Measurements from ENCODE around the gene MAD1L1.
"Not testable (repeated sequence)": the region's sequence is repeated elsewhere in the genome, so short reads cannot be mapped to it uniquely, and the experiment has no call there.

MAD1L1 gene

GRCh38 chr7:2164646-2165045 is 68.1 kb downstream of the MAD1L1 start:
- Histone ChIP-seq H3K4me1 (ENCODE audit: control insufficient read depth in 5 of 5, insufficient read depth in 5 of 5, low read length in 5 of 5) (peaks cover 0 to 19% (median 10%) of the 10 kb centered on the region in 5 donors), H3K27me3 (ENCODE audit: control insufficient read depth in 5 of 5, insufficient read depth in 4 of 5, low read length in 5 of 5) (no peaks in the 10 kb centered on the region)

GRCh38 chr7:2163600-2164555 is 68.9 kb downstream of the MAD1L1 start:
- peaks cover 0 to 13% (median 3%) of the 10 kb centered on the region in 5 donors for H3K36me3 ChIP-seq (ENCODE audit: control insufficient read depth in 5 of 5, insufficient read depth in 5 of 5, low read length in 5 of 5)
- no peak overlapping the region for H3K9ac ChIP-seq (ENCODE audit: low read length in 5 of 5)
- no peaks in the 10 kb centered on the region for H3K27me3 ChIP-seq (ENCODE audit: control insufficient read depth in 5 of 5, insufficient read depth in 4 of 5, low read length in 5 of 5)
- H3K4me3 ChIP-seq (ENCODE audit: low read depth in 1 of 5, low read length in 5 of 5), result no peak overlapping the region
- H3K4me1 ChIP-seq (ENCODE audit: control insufficient read depth in 5 of 5, insufficient read depth in 5 of 5, low read length in 5 of 5), result peaks cover 0 to 19% (median 10%) of the 10 kb centered on the region in 5 donors
- H3K9me3 ChIP-seq (ENCODE audit: control insufficient read depth in 5 of 5, low read length in 5 of 5), result no peaks in the 10 kb centered on the region
- H3K27ac ChIP-seq (ENCODE audit: low read depth, low read length), result no peak overlapping the region

More at GRCh38 chr7:2164646-2165045, 68.1 kb downstream of the MAD1L1 start:
- H3K36me3 ChIP-seq (ENCODE audit: control insufficient read depth in 5 of 5, insufficient read depth in 5 of 5, low read length in 5 of 5), result peaks cover 0 to 13% (median 4%) of the 10 kb centered on the region in 5 donors
- no peak overlapping the region for H3K9ac ChIP-seq (ENCODE audit: low read length in 5 of 5)
- no peak overlapping the region for H3K27ac ChIP-seq (ENCODE audit: low read depth, low read length)
- no peaks in the 10 kb centered on the region for H3K9me3 ChIP-seq (ENCODE audit: control insufficient read depth in 5 of 5, low read length in 5 of 5)
- no peak overlapping the region for H3K4me3 ChIP-seq (ENCODE audit: low read depth in 1 of 5, low read length in 5 of 5)

- Histone ChIP-seq H3K4me1 (ENCODE audit: control insufficient read depth in 5 of 5, insufficient read depth in 5 of 5, low read length in 5 of 5) (peaks cover 0 to 27% (median 13%) of the 10 kb centered on the region in 5 donors), H3K36me3 (ENCODE audit: control insufficient read depth in 5 of 5, insufficient read depth in 5 of 5, low read length in 5 of 5) (peaks cover 0 to 6% (median 0%) of the 10 kb centered on the region in 5 donors), H3K27ac (ENCODE audit: low read depth, low read length) (no peak overlapping the region), H3K4me3 (ENCODE audit: low read depth in 1 of 5, low read length in 5 of 5) (no peak overlapping the region), H3K9ac (ENCODE audit: low read length in 5 of 5) (no peak overlapping the region), H3K9me3 (ENCODE audit: control insufficient read depth in 5 of 5, low read length in 5 of 5) (no peaks in the 10 kb centered on the region), H3K27me3 (ENCODE audit: control insufficient read depth in 5 of 5, insufficient read depth in 4 of 5, low read length in 5 of 5) (no peaks in the 10 kb centered on the region)
Observed at GRCh38 chr7:2162959-2163358, 69.8 kb downstream of the MAD1L1 start.

- not testable (repeated sequence) for H3K36me3 ChIP-seq (ENCODE audit: control insufficient read depth in 5 of 5, insufficient read depth in 5 of 5, low read length in 5 of 5); H3K9me3 ChIP-seq (ENCODE audit: control insufficient read depth in 5 of 5, low read length in 5 of 5); H3K27me3 ChIP-seq (ENCODE audit: control insufficient read depth in 5 of 5, insufficient read depth in 4 of 5, low read length in 5 of 5); H3K9ac ChIP-seq (ENCODE audit: low read length in 5 of 5); H3K27ac ChIP-seq (ENCODE audit: low read depth, low read length); H3K4me3 ChIP-seq (ENCODE audit: low read depth in 1 of 5, low read length in 5 of 5)
- peaks cover 3 to 34% (median 20%) of the 10 kb centered on the region in 5 donors for H3K4me1 ChIP-seq (ENCODE audit: control insufficient read depth in 5 of 5, insufficient read depth in 5 of 5, low read length in 5 of 5)
Observed at GRCh38 chr7:2162004-2162902, 70.5 kb downstream of the MAD1L1 start.

GRCh38 chr7:2159176-2159520 is 73.6 kb downstream of the MAD1L1 start:
- Histone ChIP-seq H3K9ac (ENCODE audit: low read length in 5 of 5) (no peak overlapping the region), H3K27me3 (ENCODE audit: control insufficient read depth in 5 of 5, insufficient read depth in 4 of 5, low read length in 5 of 5) (no peaks in the 10 kb centered on the region), H3K9me3 (ENCODE audit: control insufficient read depth in 5 of 5, low read length in 5 of 5) (no peaks in the 10 kb centered on the region), H3K27ac (ENCODE audit: low read depth, low read length) (no peak overlapping the region), H3K4me3 (ENCODE audit: low read depth in 1 of 5, low read length in 5 of 5) (no peak overlapping the region), H3K36me3 (ENCODE audit: control insufficient read depth in 5 of 5, insufficient read depth in 5 of 5, low read length in 5 of 5) (peaks cover 0 to 4% (median 0%) of the 10 kb centered on the region in 5 donors), H3K4me1 (ENCODE audit: control insufficient read depth in 5 of 5, insufficient read depth in 5 of 5, low read length in 5 of 5) (peaks cover 5 to 22% (median 13%) of the 10 kb centered on the region in 5 donors)

GRCh38 chr7:2158331-2159175 is 74.2 kb downstream of the MAD1L1 start:
- Histone ChIP-seq H3K27me3 (ENCODE audit: control insufficient read depth in 5 of 5, insufficient read depth in 4 of 5, low read length in 5 of 5) (no peaks in the 10 kb centered on the region), H3K27ac (ENCODE audit: low read depth, low read length) (peak overlapping the region; percentile 75), H3K4me3 (ENCODE audit: low read depth in 1 of 5, low read length in 5 of 5) (no peak overlapping the region), H3K4me1 (ENCODE audit: control insufficient read depth in 5 of 5, insufficient read depth in 5 of 5, low read length in 5 of 5) (peaks cover 5 to 22% (median 13%) of the 10 kb centered on the region in 5 donors), H3K36me3 (ENCODE audit: control insufficient read depth in 5 of 5, insufficient read depth in 5 of 5, low read length in 5 of 5) (peaks cover 0 to 4% (median 0%) of the 10 kb centered on the region in 5 donors), H3K9me3 (ENCODE audit: control insufficient read depth in 5 of 5, low read length in 5 of 5) (no peaks in the 10 kb centered on the region), H3K9ac (ENCODE audit: low read length in 5 of 5) (peak overlapping the region in 1 of 5 donors; percentile 28)

- H3K4me3 ChIP-seq (ENCODE audit: low read depth in 1 of 5, low read length in 5 of 5), result peak overlapping the region in 1 of 5 donors; percentile 9
- peak overlapping the region in 1 of 5 donors; percentile 28 for H3K9ac ChIP-seq (ENCODE audit: low read length in 5 of 5)
- H3K4me1 ChIP-seq (ENCODE audit: control insufficient read depth in 5 of 5, insufficient read depth in 5 of 5, low read length in 5 of 5), result peaks cover 5 to 17% (median 13%) of the 10 kb centered on the region in 5 donors
- H3K9me3 ChIP-seq (ENCODE audit: control insufficient read depth in 5 of 5, low read length in 5 of 5), result no peaks in the 10 kb centered on the region
- H3K27ac ChIP-seq (ENCODE audit: low read depth, low read length), result peak overlapping the region; percentile 75
- H3K36me3 ChIP-seq (ENCODE audit: control insufficient read depth in 5 of 5, insufficient read depth in 5 of 5, low read length in 5 of 5), result peaks cover 0 to 4% (median 0%) of the 10 kb centered on the region in 5 donors
- no peaks in the 10 kb centered on the region for H3K27me3 ChIP-seq (ENCODE audit: control insufficient read depth in 5 of 5, insufficient read depth in 4 of 5, low read length in 5 of 5)
Observed at GRCh38 chr7:2157473-2158279, 75.1 kb downstream of the MAD1L1 start.

- Histone ChIP-seq H3K27me3 (ENCODE audit: control insufficient read depth in 5 of 5, insufficient read depth in 4 of 5, low read length in 5 of 5) (no peaks in the 10 kb centered on the region), H3K36me3 (ENCODE audit: control insufficient read depth in 5 of 5, insufficient read depth in 5 of 5, low read length in 5 of 5) (peaks cover 0 to 4% (median 0%) of the 10 kb centered on the region in 5 donors), H3K4me3 (ENCODE audit: low read depth in 1 of 5, low read length in 5 of 5) (no peak overlapping the region), H3K9me3 (ENCODE audit: control insufficient read depth in 5 of 5, low read length in 5 of 5) (no peaks in the 10 kb centered on the region), H3K4me1 (ENCODE audit: control insufficient read depth in 5 of 5, insufficient read depth in 5 of 5, low read length in 5 of 5) (peaks cover 5 to 17% (median 13%) of the 10 kb centered on the region in 5 donors), H3K27ac (ENCODE audit: low read depth, low read length) (peak overlapping the region; percentile 75), H3K9ac (ENCODE audit: low read length in 5 of 5) (no peak overlapping the region)
Observed at GRCh38 chr7:2156756-2157472, 75.8 kb downstream of the MAD1L1 start.

Measured in subcutaneous abdominal adipose tissue (tissue), 5 donors.